Trophoblast cell (in vitro differentiated cells and primary cell): Measurements from ENCODE around the gene YIF1A.

Experiments used
- DNase-seq, 2 donors: peaks; one replicate each; pipeline ENCODE4 v3.0.0-alpha.2; 2016
- H2AFZ ChIP-seq: 2 replicates; pipeline ENCODE4 v1.6.1; 2013; ENCODE audit warnings: low read length, moderate library complexity, mild to moderate bottlenecking; ENCODE audit not compliant: insufficient read depth, poor library complexity
- H2AK5ac ChIP-seq: 2 replicates; pipeline ENCODE4 v1.6.1; 2013; ENCODE audit warnings: mild to moderate bottlenecking, low read length
- H2BK120ac ChIP-seq: 2 replicates; pipeline ENCODE4 v1.6.1; 2013; ENCODE audit warnings: low read length, mild to moderate bottlenecking, moderate library complexity; ENCODE audit not compliant: insufficient read depth, poor library complexity
- H2BK12ac ChIP-seq: 2 replicates; pipeline ENCODE4 v1.6.1; 2013; ENCODE audit warnings: mild to moderate bottlenecking, low read length, moderate library complexity
- H2BK5ac ChIP-seq: 2 replicates; pipeline ENCODE4 v1.6.1; 2013; ENCODE audit warnings: low read length, low read depth, moderate library complexity, mild to moderate bottlenecking; ENCODE audit not compliant: poor library complexity
- H3K14ac ChIP-seq: 2 replicates; pipeline ENCODE4 v1.6.1; 2013; ENCODE audit warnings: mild to moderate bottlenecking, low read length
- H3K18ac ChIP-seq: 2 replicates; pipeline ENCODE4 v1.6.1; 2013; ENCODE audit warnings: mild to moderate bottlenecking, low read length
- H3K23ac ChIP-seq: 2 replicates; pipeline ENCODE4 v1.6.1; 2013; ENCODE audit warnings: low read length
- H3K27ac ChIP-seq: 2 replicates; pipeline ENCODE4 v1.5.1; 2013; ENCODE audit warnings: low read depth, mild to moderate bottlenecking, inconsistent platforms, low read length, moderate library complexity
- H3K27me3 ChIP-seq: 2 replicates; pipeline ENCODE4 v1.6.1; 2013; ENCODE audit warnings: inconsistent platforms, mild to moderate bottlenecking, low read length, moderate library complexity; ENCODE audit not compliant: insufficient read depth
- H3K36me3 ChIP-seq, 2 experiments: 1 replicate in 1 of 2; 2 replicates in 1 of 2; pipeline ENCODE4 v1.6.1; 2013; ENCODE audit warnings: low read length in 2 of 2, mild to moderate bottlenecking in 2 of 2, moderate library complexity in 1 of 2; ENCODE audit not compliant: insufficient read depth in 2 of 2, control insufficient read depth in 1 of 2
- H3K4ac ChIP-seq: 2 replicates; pipeline ENCODE4 v1.6.1; 2013; ENCODE audit warnings: low read depth, mild to moderate bottlenecking, low read length, moderate library complexity
- H3K4me1 ChIP-seq, 2 experiments: 1 replicate in 1 of 2; 2 replicates in 1 of 2; pipeline ENCODE4 v1.6.1; 2013; ENCODE audit warnings: low read length in 2 of 2, mild to moderate bottlenecking in 2 of 2, moderate library complexity in 1 of 2; ENCODE audit not compliant: insufficient read depth in 2 of 2, control insufficient read depth in 1 of 2
- H3K4me2 ChIP-seq: 2 replicates; pipeline ENCODE4 v1.6.1; 2013; ENCODE audit warnings: inconsistent platforms, mild to moderate bottlenecking, low read length, moderate library complexity
- H3K4me3 ChIP-seq: 2 replicates; pipeline ENCODE4 v1.5.1; 2013; ENCODE audit warnings: mild to moderate bottlenecking, low read depth, low read length, inconsistent platforms
- H3K79me1 ChIP-seq: one replicate; pipeline ENCODE4 v1.6.1; 2013; ENCODE audit warnings: low read length
- H3K79me2 ChIP-seq: 2 replicates; pipeline ENCODE4 v1.6.1; 2013; ENCODE audit warnings: low read length, mild to moderate bottlenecking; ENCODE audit not compliant: control insufficient read depth, insufficient read depth, poor library complexity
- H3K9ac ChIP-seq: 2 replicates; pipeline ENCODE4 v1.6.1; 2013; ENCODE audit warnings: mild to moderate bottlenecking, low read length
- H3K9me3 ChIP-seq: 2 replicates; pipeline ENCODE4 v1.6.1; 2013; ENCODE audit warnings: low read depth, mild to moderate bottlenecking, control low read depth, inconsistent platforms, low read length; ENCODE audit not compliant: insufficient read depth
- H4K12ac ChIP-seq: 2 replicates; pipeline ENCODE4 v1.6.1; 2013; ENCODE audit warnings: low read depth, mild to moderate bottlenecking, low read length, moderate library complexity
- H4K8ac ChIP-seq: 2 replicates; pipeline ENCODE4 v1.6.1; 2013; ENCODE audit warnings: low read depth, mild to moderate bottlenecking, low read length, moderate library complexity
- H4K91ac ChIP-seq: one replicate; pipeline ENCODE4 v1.6.1; 2013; ENCODE audit warnings: low read depth, mild to moderate bottlenecking, low read length, moderate library complexity
- WGBS: extraction: QIAGEN DNeasy Blood & Tissue Kit; methylation state at CpG from one replicate; pipeline ENCODE4 v1.1.7; 2013; ENCODE audit warnings: missing lambda C conversion rate; ENCODE audit not compliant: insufficient read length, insufficient coverage; ENCODE audit errors: extremely low coverage; 5-methylcytosine and 5-hydroxymethylcytosine counted together

Gene YIF1A

GRCh38 chr11:66264914-66265313 lies 24.0 kb downstream of the YIF1A start:
- Histone ChIP-seq H3K36me3 (peaks cover 64 to 66% of the 10 kb centered on the region in 2 experiments), H3K4me2 (no peak overlapping the region), H2AFZ (no peak overlapping the region), H3K4ac (no peak overlapping the region), H4K12ac (no peak overlapping the region), H4K91ac (no peak overlapping the region), H2BK12ac (no peak overlapping the region), H3K23ac (no peak overlapping the region), H3K27me3 (no peaks in the 10 kb centered on the region), H3K27ac (no peak overlapping the region), H3K79me1 (peaks cover 15% of the 10 kb centered on the region), H3K79me2 (peaks cover 9% of the 10 kb centered on the region), H3K4me3 (no peak overlapping the region), H3K14ac (no peak overlapping the region), H3K9me3 (no peaks in the 10 kb centered on the region), H2BK5ac (no peak overlapping the region), H2AK5ac (no peak overlapping the region), H3K18ac (no peak overlapping the region), H2BK120ac (no peak overlapping the region), H4K8ac (no peak overlapping the region), H3K9ac (no peak overlapping the region), H3K4me1 (no peaks in the 10 kb centered on the region)
- DNase-seq = no peak
- no CpG with 5 or more reads among the region's 12 CpGs for WGBS

DNA sequence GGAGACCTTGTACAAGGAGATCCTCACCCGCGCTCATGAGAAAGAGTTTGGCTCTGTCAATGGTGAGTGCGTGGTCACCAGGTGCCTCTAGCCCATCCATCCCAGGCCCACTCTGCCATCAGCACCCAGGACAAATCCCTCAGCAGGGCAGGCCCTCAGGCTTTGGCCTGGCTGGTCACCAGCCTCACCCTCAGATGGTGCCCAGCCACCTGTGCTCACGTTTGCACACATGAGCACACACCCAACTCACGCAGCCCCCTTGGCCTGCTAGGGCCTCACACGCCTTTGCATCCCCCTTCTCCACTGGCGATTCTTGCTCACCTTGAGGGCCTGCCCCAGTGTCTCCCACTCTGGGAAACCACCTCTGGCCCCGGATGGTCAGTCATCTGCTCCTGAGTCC lies 24.6 kb downstream of the YIF1A start:
- Histone ChIP-seq H2AFZ (no peak overlapping the region), H3K79me1 (peaks cover 15% of the 10 kb centered on the region)

DNA sequence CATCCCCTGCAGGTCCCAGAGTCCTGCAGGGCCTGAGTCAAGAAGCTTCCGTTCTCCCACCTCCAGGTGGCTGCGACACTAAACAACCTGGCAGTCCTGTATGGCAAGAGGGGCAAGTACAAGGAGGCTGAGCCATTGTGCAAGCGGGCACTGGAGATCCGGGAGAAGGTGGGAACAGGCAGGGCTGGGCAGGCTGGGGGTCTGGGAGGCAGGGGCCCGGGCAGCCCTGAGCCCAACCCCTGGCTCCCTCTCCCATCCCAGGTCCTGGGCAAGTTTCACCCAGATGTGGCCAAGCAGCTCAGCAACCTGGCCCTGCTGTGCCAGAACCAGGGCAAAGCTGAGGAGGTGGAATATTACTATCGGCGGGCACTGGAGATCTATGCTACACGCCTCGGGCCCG lies 25.2 kb downstream of the YIF1A start:
- H3K79me1 ChIP-seq = peaks cover 11% of the 10 kb centered on the region
- no peak overlapping the region for H3K4me2 ChIP-seq
- no CpG with 5 or more reads among the region's 10 CpGs for WGBS
- no peak overlapping the region for H2BK5ac ChIP-seq
- H3K23ac ChIP-seq = no peak overlapping the region
- H3K9ac ChIP-seq = no peak overlapping the region
- peaks cover 5% of the 10 kb centered on the region for H3K79me2 ChIP-seq
- no peak overlapping the region for H4K91ac ChIP-seq
- H4K12ac ChIP-seq = no peak overlapping the region
- no peak overlapping the region for H2AK5ac ChIP-seq
- no peak overlapping the region for H2BK12ac ChIP-seq
- H2BK120ac ChIP-seq = no peak overlapping the region
- no peaks in the 10 kb centered on the region for H3K27me3 ChIP-seq
- H3K4me1 ChIP-seq = peaks cover 0 to 1% of the 10 kb centered on the region in 2 experiments
- no peak overlapping the region for H3K18ac ChIP-seq
- peaks cover 68 to 70% of the 10 kb centered on the region in 2 experiments for H3K36me3 ChIP-seq
- no peak overlapping the region for H3K4me3 ChIP-seq
- no peak for DNase-seq
- no peak overlapping the region for H3K27ac ChIP-seq
- H3K14ac ChIP-seq = no peak overlapping the region
- H3K9me3 ChIP-seq = no peaks in the 10 kb centered on the region
- no peak overlapping the region for H4K8ac ChIP-seq
- no peak overlapping the region for H3K4ac ChIP-seq
- no peak overlapping the region for H2AFZ ChIP-seq

More for the DNA sequence above, 24.6 kb downstream of the YIF1A start:
- no CpG with 5 or more reads among the region's 8 CpGs for WGBS
- H3K27ac ChIP-seq = no peak overlapping the region
- no peaks in the 10 kb centered on the region for H3K27me3 ChIP-seq
- H3K4me1 ChIP-seq = no peaks in the 10 kb centered on the region
- no peak overlapping the region for H3K4me2 ChIP-seq
- no peaks in the 10 kb centered on the region for H3K9me3 ChIP-seq
- H3K18ac ChIP-seq = no peak overlapping the region
- no peak overlapping the region for H2BK12ac ChIP-seq
- H3K9ac ChIP-seq = no peak overlapping the region
- DNase-seq = no peak
- peaks cover 66 to 68% of the 10 kb centered on the region in 2 experiments for H3K36me3 ChIP-seq
- H3K4me3 ChIP-seq = no peak overlapping the region
- no peak overlapping the region for H4K8ac ChIP-seq
- H4K91ac ChIP-seq = no peak overlapping the region
- H3K79me2 ChIP-seq = peaks cover 9% of the 10 kb centered on the region
- no peak overlapping the region for H3K14ac ChIP-seq
- no peak overlapping the region for H3K4ac ChIP-seq
- no peak overlapping the region for H4K12ac ChIP-seq
- no peak overlapping the region for H2AK5ac ChIP-seq
- H2BK5ac ChIP-seq = no peak overlapping the region
- H2BK120ac ChIP-seq = no peak overlapping the region
- no peak overlapping the region for H3K23ac ChIP-seq

DNA sequence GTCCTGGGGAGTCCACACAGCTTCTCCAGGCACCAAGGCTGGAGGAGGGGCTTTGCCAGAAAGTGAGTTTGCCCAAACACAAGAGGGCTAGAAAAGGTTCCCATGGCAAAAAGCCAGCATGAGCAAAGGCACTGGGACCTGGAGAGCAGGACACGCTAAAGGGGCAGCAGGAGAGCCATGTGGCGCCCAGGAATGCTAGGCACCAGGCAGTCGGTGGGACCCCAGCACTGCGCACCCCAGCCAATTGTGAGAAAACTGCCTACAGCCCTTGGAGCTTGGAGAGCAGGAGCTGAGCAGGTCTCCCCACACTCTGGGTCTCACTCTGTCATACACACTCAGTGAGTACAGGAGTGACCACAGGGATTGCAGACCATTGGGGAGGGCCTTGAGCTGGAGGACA lies 25.7 kb downstream of the YIF1A start:
- no peak overlapping the region for H4K91ac ChIP-seq
- H3K4me3 ChIP-seq = no peak overlapping the region
- H3K23ac ChIP-seq = no peak overlapping the region
- no peak overlapping the region for H3K27ac ChIP-seq
- H3K79me1 ChIP-seq = peaks cover 9% of the 10 kb centered on the region
- H2BK5ac ChIP-seq = no peak overlapping the region
- H4K12ac ChIP-seq = no peak overlapping the region
- DNase-seq = no peak
- H3K14ac ChIP-seq = no peak overlapping the region
- H2BK12ac ChIP-seq = no peak overlapping the region
- no peak overlapping the region for H4K8ac ChIP-seq
- H3K4me2 ChIP-seq = no peak overlapping the region
- H3K9ac ChIP-seq = no peak overlapping the region
- peaks cover 6% of the 10 kb centered on the region for H3K79me2 ChIP-seq
- no CpG with 5 or more reads among the region's 4 CpGs for WGBS
- H3K4ac ChIP-seq = no peak overlapping the region
- no peaks in the 10 kb centered on the region for H3K9me3 ChIP-seq
- peaks cover 68 to 70% of the 10 kb centered on the region in 2 experiments for H3K36me3 ChIP-seq
- H2BK120ac ChIP-seq = no peak overlapping the region
- no peak overlapping the region for H3K18ac ChIP-seq
- no peak overlapping the region for H2AK5ac ChIP-seq
- H2AFZ ChIP-seq = no peak overlapping the region
- peaks cover 4 to 5% of the 10 kb centered on the region in 2 experiments for H3K4me1 ChIP-seq
- no peaks in the 10 kb centered on the region for H3K27me3 ChIP-seq
